Naive B cell (primary cell): ENCODE data around the gene OR6J1. TPM values are rescaled to one million over a fixed set of nuclear protein-coding genes. Genes with fewer than 3 reads are reported as not detected.

Experiments used
- polyA plus RNA-seq, 6 donors: library from polyadenylated mRNA; unstranded; fragments of 300-500 nt; fragmentation: Illumina TruSeq; gene quantifications; one replicate each; pipeline ENCODE4 v1.2.3, GENCODE V29; 2021; ENCODE audit warnings: low read depth in 6 of 6

OR6J1 gene
- polyA plus RNA-seq, 6 donors from 2014 or later: not detected

Other genes with a start within 250 kb of the OR6J1 start
- 100 to 1,000 TPM; 427 to 721 (median 474) TPM for gene DAD1, start 55.1 kb downstream of the OR6J1 start, polyA plus RNA-seq
- gene ABHD4, start 46.1 kb downstream of the OR6J1 start, polyA plus RNA-seq: 10 to 100 TPM in 2 of 6 donors, 1 to 10 TPM in 4; 4.8 to 14.1 (median 9.2) TPM
- gene OXA1L, start 122.3 kb upstream of the OR6J1 start, polyA plus RNA-seq: 10 to 100 TPM; 56.9 to 83.5 (median 74.4) TPM
- gene SLC7A7, start 171.1 kb upstream of the OR6J1 start, polyA plus RNA-seq: 10 to 100 TPM; 16.2 to 78.3 (median 28.7) TPM
- gene MRPL52, start 185.5 kb upstream of the OR6J1 start, polyA plus RNA-seq: 100 to 1,000 TPM in 5 of 6 donors, 10 to 100 TPM in 1; 75.0 to 232 (median 186) TPM
- gene MMP14, start 192.2 kb upstream of the OR6J1 start, polyA plus RNA-seq: not detected
- gene LRP10, start 227.4 kb upstream of the OR6J1 start, polyA plus RNA-seq: 100 to 1,000 TPM in 3 of 6 donors, 10 to 100 TPM in 3; 72.7 to 125 (median 92.6) TPM
- gene REM2, start 238.9 kb upstream of the OR6J1 start, polyA plus RNA-seq: 1 to 10 TPM; 1.1 to 2.3 (median 1.4) TPM